ENCODE results near the gene SASH1.

The SASH1 gene

GRCh38 chr6:148464319-148465010 is 121.8 kb downstream of the SASH1 start:
- no peak overlapping the region for H2BK12ac ChIP-seq (ENCODE audit: low read length)
- H3K14ac ChIP-seq (ENCODE audit: low read length) = no peak overlapping the region
- H3K4ac ChIP-seq (ENCODE audit: low read length) = no peak overlapping the region
- H4K91ac ChIP-seq (ENCODE audit: low read depth, low read length, poor library complexity) = no peak overlapping the region
- peaks cover 2 to 6% of the 10 kb centered on the region in 2 donors for H3K4me1 ChIP-seq (ENCODE audit: control insufficient read depth in 2 of 2, insufficient read depth in 1 of 2, low read depth in 1 of 2, low read length in 2 of 2)
- H3K23ac ChIP-seq (ENCODE audit: low read depth, low read length, poor library complexity) = no peak overlapping the region
- no peaks in the 10 kb centered on the region for H3K27me3 ChIP-seq (ENCODE audit: control insufficient read depth in 3 of 3, insufficient read depth in 3 of 3, low read depth in 1 of 3, low read length in 3 of 3)
- no peak overlapping the region for H2AK5ac ChIP-seq (ENCODE audit: low read depth, low read length)
- no peaks in the 10 kb centered on the region for H3K9me3 ChIP-seq (replicated peaks in 1 of 2; ENCODE audit: control insufficient read depth in 2 of 2, insufficient read depth in 1 of 2, low read depth in 1 of 2, low read length in 2 of 2)
- H3K4me2 ChIP-seq (ENCODE audit: insufficient read depth, low read length, poor library complexity, severe bottlenecking) = no peak overlapping the region
- DNase-seq (ENCODE audit: low spot score) = peak; percentile 53
- H3K9ac ChIP-seq (ENCODE audit: low read depth, low read length, poor library complexity) = no peak overlapping the region
- H2BK15ac ChIP-seq (ENCODE audit: low read length) = no peak overlapping the region
- H3K27ac ChIP-seq (replicated peaks; ENCODE audit: low read length) = no peak overlapping the region
- WGBS, 2 donors (ENCODE audit: extremely low coverage in 2 of 2, insufficient read length in 2 of 2, insufficient replicate concordance in 1 of 2) = no CpG with 5 or more reads among the region's 5 CpGs
- H3K4me3 ChIP-seq (ENCODE audit: low read length in 2 of 2) = no peak overlapping the region
- no peak overlapping the region for H3K18ac ChIP-seq (ENCODE audit: low read length)
- no peak overlapping the region for H2AFZ ChIP-seq (ENCODE audit: low read length)
- no peak overlapping the region for H4K8ac ChIP-seq (ENCODE audit: low read depth, low read length)
- no peak overlapping the region for H2BK120ac ChIP-seq (ENCODE audit: low read depth, low read length)
- H2BK5ac ChIP-seq (ENCODE audit: low read length) = no peak overlapping the region
- H3K79me1 ChIP-seq (ENCODE audit: low read depth, low read length) = no peaks in the 10 kb centered on the region
- H3K36me3 ChIP-seq (replicated peaks in 1 of 2; ENCODE audit: control insufficient read depth in 2 of 2, insufficient read depth in 2 of 2, low read length in 2 of 2) = no peaks in the 10 kb centered on the region

DNA sequence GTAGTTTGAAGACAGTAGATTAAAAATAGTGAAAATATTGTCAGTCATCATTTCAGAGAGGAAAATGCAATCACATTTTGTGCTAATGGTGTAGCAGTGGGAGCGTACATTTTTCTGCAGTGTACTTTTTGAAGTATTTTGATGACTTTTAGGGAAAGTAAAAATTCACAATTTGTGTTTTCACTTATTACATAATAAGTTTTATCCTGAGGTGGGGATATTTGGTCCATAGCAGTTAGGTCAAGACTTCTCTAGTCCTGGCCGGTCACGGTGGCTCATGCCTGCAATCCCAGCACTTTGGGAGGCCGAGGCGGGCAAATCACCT is 122.3 kb downstream of the SASH1 start:
- Histone ChIP-seq H3K14ac (ENCODE audit: low read length) (no peak overlapping the region), H3K4ac (ENCODE audit: low read length) (no peak overlapping the region), H3K4me2 (ENCODE audit: insufficient read depth, low read length, poor library complexity, severe bottlenecking) (no peak overlapping the region), H3K9me3 (replicated peaks in 1 of 2; ENCODE audit: control insufficient read depth in 2 of 2, insufficient read depth in 1 of 2, low read depth in 1 of 2, low read length in 2 of 2) (no peaks in the 10 kb centered on the region), H3K23ac (ENCODE audit: low read depth, low read length, poor library complexity) (no peak overlapping the region), H3K4me1 (ENCODE audit: control insufficient read depth in 2 of 2, insufficient read depth in 1 of 2, low read depth in 1 of 2, low read length in 2 of 2) (peaks cover 0 to 6% of the 10 kb centered on the region in 2 donors), H2BK12ac (ENCODE audit: low read length) (no peak overlapping the region), H3K79me1 (ENCODE audit: low read depth, low read length) (no peaks in the 10 kb centered on the region), H3K9ac (ENCODE audit: low read depth, low read length, poor library complexity) (no peak overlapping the region), H2BK120ac (ENCODE audit: low read depth, low read length) (no peak overlapping the region), H4K8ac (ENCODE audit: low read depth, low read length) (no peak overlapping the region), H3K36me3 (replicated peaks in 1 of 2; ENCODE audit: control insufficient read depth in 2 of 2, insufficient read depth in 2 of 2, low read length in 2 of 2) (no peaks in the 10 kb centered on the region), H4K91ac (ENCODE audit: low read depth, low read length, poor library complexity) (no peak overlapping the region), H3K4me3 (ENCODE audit: low read length in 2 of 2) (no peak overlapping the region), H2AFZ (ENCODE audit: low read length) (no peak overlapping the region), H3K27me3 (ENCODE audit: control insufficient read depth in 3 of 3, insufficient read depth in 3 of 3, low read depth in 1 of 3, low read length in 3 of 3) (no peaks in the 10 kb centered on the region), H3K18ac (ENCODE audit: low read length) (no peak overlapping the region), H2BK15ac (ENCODE audit: low read length) (no peak overlapping the region), H2AK5ac (ENCODE audit: low read depth, low read length) (no peak overlapping the region), H2BK5ac (ENCODE audit: low read length) (no peak overlapping the region), H3K27ac (replicated peaks; ENCODE audit: low read length) (no peak overlapping the region)
- DNase-seq (ENCODE audit: low spot score) = no peak
- WGBS, 2 donors (ENCODE audit: extremely low coverage in 2 of 2, insufficient read length in 2 of 2, insufficient replicate concordance in 1 of 2) = no CpG with 5 or more reads among the region's 5 CpGs

GRCh38 chr6:148465670-148466069 is 123.0 kb downstream of the SASH1 start:
- no peak overlapping the region for H3K18ac ChIP-seq (ENCODE audit: low read length)
- WGBS, 2 donors (ENCODE audit: extremely low coverage in 2 of 2, insufficient read length in 2 of 2, insufficient replicate concordance in 1 of 2) = no CpG with 5 or more reads among the region's 6 CpGs
- H4K8ac ChIP-seq (ENCODE audit: low read depth, low read length) = no peak overlapping the region
- no peak overlapping the region for H2BK120ac ChIP-seq (ENCODE audit: low read depth, low read length)
- H3K27me3 ChIP-seq (ENCODE audit: control insufficient read depth in 3 of 3, insufficient read depth in 3 of 3, low read depth in 1 of 3, low read length in 3 of 3) = no peaks in the 10 kb centered on the region
- no peak overlapping the region for H3K4me2 ChIP-seq (ENCODE audit: insufficient read depth, low read length, poor library complexity, severe bottlenecking)
- H3K9ac ChIP-seq (ENCODE audit: low read depth, low read length, poor library complexity) = no peak overlapping the region
- H3K14ac ChIP-seq (ENCODE audit: low read length) = no peak overlapping the region
- no peak for DNase-seq (ENCODE audit: low spot score)
- H3K36me3 ChIP-seq (replicated peaks in 1 of 2; ENCODE audit: control insufficient read depth in 2 of 2, insufficient read depth in 2 of 2, low read length in 2 of 2) = no peaks in the 10 kb centered on the region
- H2BK12ac ChIP-seq (ENCODE audit: low read length) = no peak overlapping the region
- no peak overlapping the region for H3K27ac ChIP-seq (replicated peaks; ENCODE audit: low read length)
- H3K4me3 ChIP-seq (ENCODE audit: low read length in 2 of 2) = no peak overlapping the region
- no peak overlapping the region for H3K23ac ChIP-seq (ENCODE audit: low read depth, low read length, poor library complexity)
- no peak overlapping the region for H2AK5ac ChIP-seq (ENCODE audit: low read depth, low read length)
- H3K4me1 ChIP-seq (ENCODE audit: control insufficient read depth in 2 of 2, insufficient read depth in 1 of 2, low read depth in 1 of 2, low read length in 2 of 2) = peaks cover 2 to 6% of the 10 kb centered on the region in 2 donors
- no peak overlapping the region for H3K4ac ChIP-seq (ENCODE audit: low read length)
- no peak overlapping the region for H4K91ac ChIP-seq (ENCODE audit: low read depth, low read length, poor library complexity)
- H2AFZ ChIP-seq (ENCODE audit: low read length) = no peak overlapping the region
- no peak overlapping the region for H2BK5ac ChIP-seq (ENCODE audit: low read length)
- H2BK15ac ChIP-seq (ENCODE audit: low read length) = no peak overlapping the region
- H3K9me3 ChIP-seq (replicated peaks in 1 of 2; ENCODE audit: control insufficient read depth in 2 of 2, insufficient read depth in 1 of 2, low read depth in 1 of 2, low read length in 2 of 2) = no peaks in the 10 kb centered on the region
- no peaks in the 10 kb centered on the region for H3K79me1 ChIP-seq (ENCODE audit: low read depth, low read length)

GRCh38 chr6:148466158-148466557 is 123.5 kb downstream of the SASH1 start:
- Histone ChIP-seq H2AK5ac (ENCODE audit: low read depth, low read length) (no peak overlapping the region), H3K4me1 (ENCODE audit: control insufficient read depth in 2 of 2, insufficient read depth in 1 of 2, low read depth in 1 of 2, low read length in 2 of 2) (peaks cover 2 to 11% of the 10 kb centered on the region in 2 donors), H3K27ac (replicated peaks; ENCODE audit: low read length) (no peak overlapping the region), H3K4me2 (ENCODE audit: insufficient read depth, low read length, poor library complexity, severe bottlenecking) (no peak overlapping the region), H2BK12ac (ENCODE audit: low read length) (no peak overlapping the region), H3K4me3 (ENCODE audit: low read length in 2 of 2) (no peak overlapping the region), H3K18ac (ENCODE audit: low read length) (no peak overlapping the region), H3K9ac (ENCODE audit: low read depth, low read length, poor library complexity) (no peak overlapping the region), H3K14ac (ENCODE audit: low read length) (no peak overlapping the region), H3K23ac (ENCODE audit: low read depth, low read length, poor library complexity) (no peak overlapping the region), H2AFZ (ENCODE audit: low read length) (no peak overlapping the region), H3K27me3 (ENCODE audit: control insufficient read depth in 3 of 3, insufficient read depth in 3 of 3, low read depth in 1 of 3, low read length in 3 of 3) (no peaks in the 10 kb centered on the region), H3K4ac (ENCODE audit: low read length) (no peak overlapping the region), H4K91ac (ENCODE audit: low read depth, low read length, poor library complexity) (no peak overlapping the region), H2BK5ac (ENCODE audit: low read length) (no peak overlapping the region), H2BK15ac (ENCODE audit: low read length) (no peak overlapping the region), H3K79me1 (ENCODE audit: low read depth, low read length) (no peaks in the 10 kb centered on the region), H2BK120ac (ENCODE audit: low read depth, low read length) (no peak overlapping the region), H3K36me3 (replicated peaks in 1 of 2; ENCODE audit: control insufficient read depth in 2 of 2, insufficient read depth in 2 of 2, low read length in 2 of 2) (no peaks in the 10 kb centered on the region), H4K8ac (ENCODE audit: low read depth, low read length) (no peak overlapping the region), H3K9me3 (replicated peaks in 1 of 2; ENCODE audit: control insufficient read depth in 2 of 2, insufficient read depth in 1 of 2, low read depth in 1 of 2, low read length in 2 of 2) (no peaks in the 10 kb centered on the region)
- no peak for DNase-seq (ENCODE audit: low spot score)
- no CpG with 5 or more reads among the region's 4 CpGs for WGBS, 2 donors (ENCODE audit: extremely low coverage in 2 of 2, insufficient read length in 2 of 2, insufficient replicate concordance in 1 of 2)
